AG04449 (cell line): Measurements from ENCODE around the gene TANC1.

Source experiments
- CTCF ChIA-PET: fragments of 350-600 bp; formaldehyde crosslinking; extraction: SDS; loops from one replicate; lab custom pipeline; 2021; ENCODE audit warnings: antibody characterized with exemption; lab: Yijun Ruan, JAX
- POLR2A ChIA-PET: fragments of 400-600, 350-600 bp; formaldehyde crosslinking; extraction: SDS; loops from one replicate; lab custom pipeline; 2020; ENCODE audit warnings: antibody characterized with exemption, inconsistent platforms; lab: Yijun Ruan, JAX
- DNase-seq: peaks from one replicate; pipeline ENCODE4 v3.0.0-alpha.2; 2010; ENCODE audit warnings: low read depth, low spot score
- H3K4me3 ChIP-seq: 2 replicates; pipeline ENCODE4 v1.5.1; 2011; ENCODE audit warnings: low read depth, mild to moderate bottlenecking, control low read depth, low read length
- TF ChIP-seq, protein P1 (sequence below): IDR thresholded peaks from one replicate; pipeline ENCODE4 v1.5.1; 2011; ENCODE audit warnings: mild to moderate bottlenecking, moderate library complexity, low read length, control low read depth, inconsistent platforms; ENCODE audit not compliant: insufficient read depth; ENCODE audit errors: missing control alignments

Gene TANC1

DNA sequence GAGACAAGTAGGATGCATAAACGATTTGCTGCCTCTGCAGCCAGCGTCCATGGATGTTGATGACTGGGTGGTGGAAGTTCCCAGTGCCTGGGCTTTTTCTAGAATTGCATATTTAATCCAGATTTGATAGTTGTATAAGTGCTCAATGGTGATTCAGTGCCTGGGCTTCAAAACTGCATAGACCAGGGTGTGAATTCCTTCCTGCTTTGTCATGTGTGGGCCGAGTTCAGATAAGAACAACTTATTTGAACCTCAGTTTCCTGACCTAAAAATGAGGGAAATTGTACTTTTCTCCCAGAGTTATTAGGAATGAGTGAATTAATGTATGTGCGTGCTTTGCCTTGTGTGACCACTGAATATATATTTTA, 163.5 kb downstream of the TANC1 start:
- ChIA-PET POLR2A (no interaction called here), CTCF (interaction anchor here (8.1 kb wide), 1 partner anchor 13 kb away, joined by 61 read pairs; no protein-coding TSS in a partner anchor)
- TF ChIP-seq, protein P1, sequence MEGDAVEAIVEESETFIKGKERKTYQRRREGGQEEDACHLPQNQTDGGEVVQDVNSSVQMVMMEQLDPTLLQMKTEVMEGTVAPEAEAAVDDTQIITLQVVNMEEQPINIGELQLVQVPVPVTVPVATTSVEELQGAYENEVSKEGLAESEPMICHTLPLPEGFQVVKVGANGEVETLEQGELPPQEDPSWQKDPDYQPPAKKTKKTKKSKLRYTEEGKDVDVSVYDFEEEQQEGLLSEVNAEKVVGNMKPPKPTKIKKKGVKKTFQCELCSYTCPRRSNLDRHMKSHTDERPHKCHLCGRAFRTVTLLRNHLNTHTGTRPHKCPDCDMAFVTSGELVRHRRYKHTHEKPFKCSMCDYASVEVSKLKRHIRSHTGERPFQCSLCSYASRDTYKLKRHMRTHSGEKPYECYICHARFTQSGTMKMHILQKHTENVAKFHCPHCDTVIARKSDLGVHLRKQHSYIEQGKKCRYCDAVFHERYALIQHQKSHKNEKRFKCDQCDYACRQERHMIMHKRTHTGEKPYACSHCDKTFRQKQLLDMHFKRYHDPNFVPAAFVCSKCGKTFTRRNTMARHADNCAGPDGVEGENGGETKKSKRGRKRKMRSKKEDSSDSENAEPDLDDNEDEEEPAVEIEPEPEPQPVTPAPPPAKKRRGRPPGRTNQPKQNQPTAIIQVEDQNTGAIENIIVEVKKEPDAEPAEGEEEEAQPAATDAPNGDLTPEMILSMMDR, result no peak
- no peak for DNase-seq
- H3K4me3 ChIP-seq, result no peak overlapping the region

DNA sequence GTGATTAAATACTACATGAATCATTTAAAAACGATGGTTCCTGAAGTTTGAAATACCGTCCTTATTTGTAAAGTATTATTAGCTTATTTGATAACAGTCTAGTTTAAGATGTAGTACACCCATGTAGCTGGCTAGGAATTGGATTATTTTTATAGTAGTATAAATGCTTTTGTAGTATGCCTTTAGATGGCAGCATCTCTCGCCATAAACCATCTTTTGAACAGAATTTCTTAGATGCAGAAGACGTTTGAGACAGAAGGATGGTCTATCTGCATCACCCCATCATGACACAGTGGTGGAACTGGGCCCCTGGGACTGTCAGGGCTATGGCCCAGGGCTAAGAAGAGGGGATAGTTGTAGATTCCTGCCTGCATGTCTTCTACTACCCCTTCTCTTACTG, 165.4 kb downstream of the TANC1 start:
- TF ChIP-seq, protein P1, result no peak
- no peak overlapping the region for H3K4me3 ChIP-seq
- POLR2A ChIA-PET, result interaction anchor here (0.6 kb wide), 1 partner anchor 78 kb away, joined by 3 read pairs; no protein-coding TSS in a partner anchor
- no peak for DNase-seq
- CTCF ChIA-PET, result interaction anchor here (1.0 to 8.1 kb wide), 11 partner anchors 9 to 834 kb away, joined by 3 to 61 read pairs (median 4); partner anchors contain the start of gene MARCHF7

DNA sequence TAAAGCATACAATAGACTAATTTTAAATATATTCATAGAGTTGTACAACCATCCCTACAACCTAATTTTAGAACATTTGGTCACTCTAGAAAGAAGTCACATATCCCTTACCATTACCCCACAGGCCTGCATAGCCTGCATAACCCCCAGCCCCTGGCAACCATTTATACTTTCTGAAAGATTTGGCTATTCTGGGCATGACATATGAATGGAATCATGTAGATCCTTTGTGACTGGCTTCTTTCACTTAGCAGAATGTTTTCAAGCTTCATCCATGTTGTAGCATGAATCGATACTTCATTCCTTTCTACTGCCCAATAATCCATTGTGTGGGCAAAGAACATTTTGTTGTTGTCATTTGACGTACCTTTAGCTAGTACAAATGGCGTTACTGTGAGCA, 166.5 kb downstream of the TANC1 start:
- ChIA-PET POLR2A (interaction anchor here (0.6 kb wide), 1 partner anchor 64 kb away, joined by 3 read pairs; no protein-coding TSS in a partner anchor), CTCF (interaction anchor here (0.8 to 4.1 kb wide), 5 partner anchors 8 to 805 kb away, joined by 3 to 20 read pairs (median 5); no protein-coding TSS in a partner anchor)
- no peak for DNase-seq
- TF ChIP-seq, protein P1, result no peak
- no peak overlapping the region for H3K4me3 ChIP-seq

DNA sequence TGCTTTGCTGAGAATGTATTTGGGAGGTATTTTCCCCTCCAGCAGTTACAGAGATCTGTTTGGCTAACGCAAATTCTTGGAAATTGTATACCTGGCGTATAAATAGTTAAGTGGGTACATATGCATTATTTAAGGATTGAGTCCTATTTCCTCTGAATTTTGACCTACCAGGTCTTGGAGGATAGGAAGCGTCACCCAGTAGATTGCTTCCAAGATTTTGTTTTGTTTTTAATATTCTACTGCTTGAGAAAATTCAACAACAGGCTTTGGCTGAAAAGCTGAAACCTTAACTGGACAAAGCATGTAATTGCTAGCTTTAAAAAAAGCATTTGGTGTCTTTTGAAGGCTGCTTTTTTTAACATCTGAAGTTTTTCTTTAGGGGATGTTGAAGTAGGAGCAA, 168.0 kb downstream of the TANC1 start:
- CTCF ChIA-PET, result interaction anchor here (0.7 to 4.1 kb wide), 4 partner anchors 10 to 52 kb away, joined by 3 to 20 read pairs (median 4); no protein-coding TSS in a partner anchor

DNA sequence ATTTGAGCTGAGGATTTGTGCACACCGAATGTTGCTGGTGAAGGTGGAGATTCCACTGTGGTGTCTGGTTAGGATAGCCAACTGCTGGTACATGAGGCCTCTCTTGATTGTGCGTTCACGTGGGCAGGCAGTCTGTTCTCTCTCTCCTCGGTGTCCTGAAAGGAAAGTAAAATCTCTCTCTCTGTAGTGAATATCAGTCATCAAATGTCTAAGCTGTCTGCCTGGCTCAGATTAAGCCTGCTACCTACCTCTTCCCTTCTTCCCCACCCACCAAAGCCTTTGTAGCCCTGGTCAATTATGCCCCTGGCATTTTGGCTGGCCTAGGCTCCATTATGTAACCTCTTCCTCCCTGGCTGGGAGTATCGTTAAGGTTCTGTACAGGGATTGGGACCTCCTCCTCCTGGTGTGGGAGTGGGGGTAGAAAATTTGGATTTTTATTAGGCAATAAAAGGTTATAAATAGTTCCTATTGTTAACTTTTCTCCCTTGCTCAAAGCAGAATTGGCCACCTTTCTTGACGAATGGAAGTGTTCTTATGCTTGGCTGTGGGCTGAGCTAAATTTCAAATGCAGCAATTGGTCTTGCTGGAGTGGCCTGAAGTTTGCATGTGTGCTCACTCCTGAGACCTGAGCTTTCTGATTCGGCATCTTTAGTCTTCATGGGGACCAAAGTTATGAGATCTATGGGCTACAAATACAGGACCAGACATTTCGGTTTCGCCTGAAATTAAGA, 169.2 kb downstream of the TANC1 start:
- CTCF ChIA-PET, result interaction anchor here (1.0 to 3.1 kb wide), 6 partner anchors 9 to 574 kb away, joined by 3 to 10 read pairs (median 4); partner anchors contain the start of gene MARCHF7
- no peak overlapping the region for H3K4me3 ChIP-seq
- POLR2A ChIA-PET, result no interaction called here
- TF ChIP-seq, protein P1, result no peak
- no peak for DNase-seq

More for the DNA sequence above, 168.0 kb downstream of the TANC1 start:
- no peak overlapping the region for H3K4me3 ChIP-seq
- TF ChIP-seq, protein P1, result no peak
- DNase-seq, result no peak
- POLR2A ChIA-PET, result no interaction called here

DNA sequence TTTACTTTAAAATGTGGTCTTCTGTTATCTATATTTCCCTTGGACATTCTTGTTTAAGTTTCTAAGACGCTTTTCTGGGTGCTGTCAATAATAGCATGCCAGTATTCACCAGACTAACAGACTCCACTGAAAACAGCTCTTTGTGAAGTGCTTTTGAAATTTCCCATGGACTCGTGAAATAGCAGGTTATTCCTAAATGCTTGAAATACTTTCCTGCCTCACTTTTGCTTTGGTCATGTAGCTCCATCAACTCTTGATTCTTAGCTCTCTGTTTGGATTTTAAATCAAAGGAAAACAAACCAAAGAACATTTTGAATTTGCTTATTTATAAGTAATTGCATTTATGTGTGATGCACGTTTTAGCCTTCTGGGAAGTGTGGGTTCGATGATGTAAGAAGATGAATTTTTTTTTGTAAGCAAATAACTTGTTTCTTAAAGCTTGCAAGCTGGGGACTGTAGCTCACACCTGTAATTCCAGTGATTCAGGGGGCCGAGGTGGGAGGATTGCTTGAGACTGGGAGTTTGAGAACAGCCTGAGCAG, 170.3 kb downstream of the TANC1 start:
- POLR2A ChIA-PET, result no interaction called here
- no peak overlapping the region for H3K4me3 ChIP-seq
- TF ChIP-seq, protein P1, result no peak
- CTCF ChIA-PET, result interaction anchor here (1.1 to 3.1 kb wide), 7 partner anchors 9 to 573 kb away, joined by 3 to 10 read pairs (median 4); partner anchors contain the start of gene MARCHF7
- no peak for DNase-seq
